T-cell (primary cell): ENCODE measurements around the gene MTMR2. TPM values are rescaled to one million over a fixed set of nuclear protein-coding genes. Genes with fewer than 3 reads are reported as not detected.

ENCODE experiments used
- ATAC-seq, 4 experiments: fragments of 200-7000 bp in 3 of 4; fragments of 150-1000 bp in 1 of 4; cut with Tn5 transposase; replicated peaks in 1 of 4; 1 replicate in 3 of 4; 2 replicates in 1 of 4; pipeline ENCODE4 v1.10.0; 2021; ENCODE audit warnings: moderate library complexity in 3 of 4, mild to moderate bottlenecking in 2 of 4, moderate number of reproducible peaks in 1 of 4
- CTCF ChIA-PET, 2 donors: fragments of 300-600 bp; sonication (Branson Sonifier 250); formaldehyde crosslinking; loops; one replicate each; lab custom pipeline; 2022; ENCODE audit warnings: antibody characterized with exemption in 2 of 2; lab: Charles Lee
- POLR2A ChIA-PET, 2 donors: fragments of 300-600 bp; sonication (Branson Sonifier 250); formaldehyde crosslinking; loops; one replicate each; lab custom pipeline; 2022; ENCODE audit warnings: antibody characterized with exemption in 2 of 2; lab: Charles Lee
- DNase-seq, 35 experiments: peaks; one replicate each; pipeline versions ENCODE4 v3.0.0 to v3.0.0-alpha.2; 2013 to 2023
- H3K27ac ChIP-seq: one replicate; pipeline ENCODE4 v1.5.1; 2013; ENCODE audit warnings: low read length
- H3K27me3 ChIP-seq, 2 experiments: replicated peaks in 1 of 2; 1 replicate in 1 of 2; 2 replicates in 1 of 2; pipeline versions ENCODE4 v1.6.1 to v1.7.0; 2013; ENCODE audit warnings: low read length in 1 of 2, mixed read lengths in 1 of 2; ENCODE audit not compliant: control insufficient read depth in 2 of 2, insufficient read depth in 2 of 2; ENCODE audit errors: extremely low read depth in 1 of 2
- H3K36me3 ChIP-seq, 2 donors: 1 replicate in 1 of 2; 2 replicates in 1 of 2; pipeline versions ENCODE4 v1.6.1 to v1.7.0; 2013; ENCODE audit warnings: low read length in 1 of 2; ENCODE audit not compliant: control insufficient read depth in 2 of 2, insufficient read depth in 1 of 2; ENCODE audit errors: extremely low read depth in 1 of 2
- H3K4me1 ChIP-seq, 2 experiments: 1 replicate in 1 of 2; 2 replicates in 1 of 2; pipeline versions ENCODE4 v1.6.1 to v1.7.0; 2013; ENCODE audit warnings: low read length in 2 of 2, mixed read lengths in 1 of 2; ENCODE audit not compliant: insufficient read depth in 2 of 2, control insufficient read depth in 1 of 2; ENCODE audit errors: extremely low read depth in 1 of 2
- H3K4me3 ChIP-seq, 2 donors: 1 replicate in 1 of 2; 2 replicates in 1 of 2; pipeline versions ENCODE4 v1.5.1 to v1.7.0; 2013; ENCODE audit warnings: mild to moderate bottlenecking in 2 of 2, low read length in 1 of 2, moderate library complexity in 1 of 2; ENCODE audit not compliant: control insufficient read depth in 1 of 2; ENCODE audit errors: extremely low read depth in 1 of 2
- H3K9me3 ChIP-seq: 2 replicates; pipeline ENCODE4 v1.7.0; 2013
- H3K27ac Mint-ChIP-seq, 2 donors: one replicate each; pipeline ENCODE4 v1.8.0; 2020 to 2021; ENCODE audit warnings: mild to moderate bottlenecking in 2 of 2, mixed read lengths in 2 of 2
- H3K27me3 Mint-ChIP-seq, 2 donors: one replicate each; pipeline ENCODE4 v1.8.0; 2021 to 2022; ENCODE audit warnings: mixed read lengths in 2 of 2
- H3K36me3 Mint-ChIP-seq: one replicate; pipeline ENCODE4 v1.8.0; 2021; ENCODE audit warnings: mixed read lengths
- H3K4me1 Mint-ChIP-seq, 3 donors: one replicate each; pipeline ENCODE4 v1.8.0; 2020 to 2022; ENCODE audit warnings: mixed read lengths in 3 of 3, mild to moderate bottlenecking in 1 of 3
- H3K4me3 Mint-ChIP-seq, 3 donors: one replicate each; pipeline ENCODE4 v1.8.0; 2020 to 2022; ENCODE audit warnings: mild to moderate bottlenecking in 3 of 3, mixed read lengths in 3 of 3, moderate library complexity in 3 of 3
- H3K9me3 Mint-ChIP-seq, 3 donors: one replicate each; pipeline ENCODE4 v1.8.0; 2020 to 2022; ENCODE audit warnings: mixed read lengths in 3 of 3
- WGBS: methylation state at CpG from one replicate; pipeline ENCODE4 v1.1.5; 2013; ENCODE audit warnings: missing lambda C conversion rate; ENCODE audit not compliant: insufficient coverage; 5-methylcytosine and 5-hydroxymethylcytosine counted together
- total RNA-seq, 35 experiments: library from RNA in 6 of 35; stranded (reverse) in 6 of 35; fragments of 120-200 nt in 1 of 35; gene quantifications; one replicate each; pipeline versions ENCODE4 v1.2.1 to v1.2.4 and lab custom pipeline; 2013 to 2026

The MTMR2 gene
- total RNA-seq, 5 donors from 2014 or later (not counting 1 experiment from before 2014, with no cell fraction given) = 11.0 to 14.6 (median 11.6) TPM

DNA sequence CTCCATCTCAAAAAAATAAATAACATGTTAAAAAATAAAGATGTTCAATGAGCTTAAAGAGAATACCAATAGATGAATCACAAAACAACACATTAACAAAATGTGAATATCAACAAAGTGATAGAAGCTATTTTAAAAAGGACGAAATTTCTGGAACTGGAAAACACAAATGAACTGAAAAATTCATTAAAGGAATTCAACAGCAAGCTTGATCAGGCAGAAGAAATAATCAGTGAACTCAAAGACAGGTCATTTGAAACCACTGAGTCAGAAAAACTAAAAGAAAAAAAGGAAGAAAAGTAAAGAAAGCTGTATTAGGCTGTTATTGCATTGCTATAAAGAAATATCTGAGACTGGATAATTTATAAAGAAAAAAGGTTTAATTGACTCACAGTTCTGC lies 7.0 kb upstream of the MTMR2 start:
- H3K9me3 Mint-ChIP-seq = peaks cover 6 to 18% (median 12%) of the 10 kb centered on the region in 3 donors
- no peak overlapping the region for H3K4me3 Mint-ChIP-seq
- H3K36me3 Mint-ChIP-seq = peaks cover 2% of the 10 kb centered on the region
- 80% methylated on average over 1 of the region's 1 CpG for WGBS
- Histone ChIP-seq H3K27ac (no peak overlapping the region), H3K36me3 (no peaks in the 10 kb centered on the region), H3K4me1 (no peaks in the 10 kb centered on the region), H3K27me3 (peaks cover 0 to 7% of the 10 kb centered on the region in 2 experiments), H3K9me3 (peaks cover 2% of the 10 kb centered on the region), H3K4me3 (no peak overlapping the region)
- H3K27me3 Mint-ChIP-seq = peaks cover 4 to 9% of the 10 kb centered on the region in 2 donors
- POLR2A ChIA-PET = no interaction called here
- CTCF ChIA-PET = no interaction called here
- ATAC-seq (no peak), DNase-seq (no peak)
- H3K27ac Mint-ChIP-seq = peak overlapping the region in 1 of 2 donors; percentile 28
- no peaks in the 10 kb centered on the region for H3K4me1 Mint-ChIP-seq

DNA sequence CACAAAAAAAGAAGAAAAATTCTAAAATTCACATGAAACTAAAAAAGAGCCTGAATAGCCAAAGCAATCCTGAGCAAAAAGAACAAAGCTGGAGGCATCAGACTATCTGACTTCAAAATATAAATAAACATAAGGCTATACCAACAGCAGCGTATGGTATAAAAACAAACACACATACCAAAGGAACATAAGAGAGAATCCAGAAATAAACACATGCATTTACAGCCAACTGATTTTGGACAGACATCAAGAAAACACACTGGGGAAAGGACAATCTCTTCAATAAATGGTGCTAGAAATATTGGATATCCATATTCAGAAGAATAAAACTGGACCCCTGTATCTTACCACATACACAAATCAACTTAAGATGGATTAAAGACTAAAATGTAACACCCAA lies 2.8 kb upstream of the MTMR2 start:
- POLR2A ChIA-PET = no interaction called here
- Mint-ChIP-seq H3K27me3 (peaks cover 4 to 9% of the 10 kb centered on the region in 2 donors), H3K9me3 (peaks cover 6 to 13% (median 8%) of the 10 kb centered on the region in 3 donors), H3K4me3 (no peak overlapping the region), H3K27ac (no peak overlapping the region), H3K4me1 (peaks cover 25 to 31% (median 28%) of the 10 kb centered on the region in 3 donors), H3K36me3 (peaks cover 2% of the 10 kb centered on the region)
- ATAC-seq (no peak), DNase-seq (no peak)
- CTCF ChIA-PET = no interaction called here
- H3K4me3 ChIP-seq = no peak overlapping the region
- WGBS = no CpG with 5 or more reads among the region's 1 CpG
- no peak overlapping the region for H3K27ac ChIP-seq
- no peaks in the 10 kb centered on the region for H3K9me3 ChIP-seq
- no peaks in the 10 kb centered on the region for H3K36me3 ChIP-seq
- peaks cover 0 to 2% of the 10 kb centered on the region in 2 experiments for H3K4me1 ChIP-seq
- peaks cover 0 to 7% of the 10 kb centered on the region in 2 experiments for H3K27me3 ChIP-seq

DNA sequence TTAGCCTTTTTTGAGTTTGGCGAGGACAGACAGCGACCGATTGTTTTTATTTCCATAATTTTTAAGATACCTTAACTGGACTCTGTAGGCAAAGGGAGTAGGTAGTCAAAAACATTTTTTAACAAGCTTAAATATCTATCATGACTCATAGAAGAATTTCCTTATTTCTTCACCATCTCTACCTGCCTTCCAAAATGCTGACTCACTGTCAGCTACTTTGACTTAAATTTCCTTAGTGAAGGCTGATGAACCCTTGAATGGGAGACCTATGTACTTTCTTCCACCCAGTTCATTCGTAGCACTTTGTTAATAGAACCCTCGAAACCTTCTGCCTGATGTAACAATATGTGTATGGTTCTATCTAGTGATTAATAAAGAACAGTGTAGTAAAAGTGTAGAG lies 1.1 kb upstream of the MTMR2 start:
- H3K27me3 Mint-ChIP-seq = peaks cover 4 to 9% of the 10 kb centered on the region in 2 donors
- no peaks in the 10 kb centered on the region for H3K9me3 ChIP-seq
- POLR2A ChIA-PET = no interaction called here
- H3K27ac ChIP-seq = no peak overlapping the region
- peaks cover 0 to under 1% (median 0%) of the 10 kb centered on the region in 3 donors for H3K9me3 Mint-ChIP-seq
- H3K4me3 Mint-ChIP-seq = peak overlapping the region; percentile 32 to 97 (median 87)
- H3K4me3 ChIP-seq = no peak overlapping the region
- H3K27ac Mint-ChIP-seq = no peak overlapping the region
- H3K36me3 ChIP-seq = no peaks in the 10 kb centered on the region
- H3K36me3 Mint-ChIP-seq = no peaks in the 10 kb centered on the region
- H3K27me3 ChIP-seq = peaks cover 0 to 7% of the 10 kb centered on the region in 2 experiments
- CTCF ChIA-PET = no interaction called here
- no peak for DNase-seq
- ATAC-seq = no peak
- no CpG with 5 or more reads among the region's 5 CpGs for WGBS
- H3K4me1 ChIP-seq = peaks cover 0 to 2% of the 10 kb centered on the region in 2 experiments
- peaks cover 25 to 34% (median 28%) of the 10 kb centered on the region in 3 donors for H3K4me1 Mint-ChIP-seq

DNA sequence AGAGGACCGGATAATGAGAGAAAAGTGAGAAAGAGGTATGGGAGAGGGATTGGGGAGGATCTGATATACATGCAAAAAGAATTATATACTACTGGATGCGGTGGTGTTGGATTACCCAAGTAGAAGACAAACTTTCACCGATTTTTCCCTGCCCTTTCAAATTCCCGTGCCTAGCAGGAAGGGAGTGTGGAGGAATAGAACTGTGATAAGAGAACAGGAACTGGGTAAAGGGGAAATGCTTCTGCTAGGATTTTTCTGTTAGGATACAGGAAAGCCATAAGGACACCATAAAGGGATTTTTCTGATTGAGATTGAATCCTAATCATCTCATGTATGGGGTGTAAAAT lies 480 bp upstream of the MTMR2 start:
- DNase-seq = no peak
- peak in 1 of 4 experiments; percentile 5 for ATAC-seq
- Histone ChIP-seq H3K4me1 (peaks cover 0 to 2% of the 10 kb centered on the region in 2 experiments), H3K27me3 (peaks cover 0 to 4% of the 10 kb centered on the region in 2 experiments), H3K27ac (peak overlapping the region; percentile 84), H3K9me3 (no peaks in the 10 kb centered on the region), H3K4me3 (peak overlapping the region; percentile 81 to 96), H3K36me3 (no peaks in the 10 kb centered on the region)
- Mint-ChIP-seq H3K36me3 (no peaks in the 10 kb centered on the region), H3K4me3 (peak overlapping the region; percentile 87 to 97 (median 92)), H3K9me3 (no peaks in the 10 kb centered on the region), H3K4me1 (peaks cover 25 to 34% (median 28%) of the 10 kb centered on the region in 3 donors), H3K27me3 (peaks cover 4 to 9% of the 10 kb centered on the region in 2 donors), H3K27ac (peak overlapping the region; percentile 88 to 98)
- ChIA-PET POLR2A (no interaction called here), CTCF (no interaction called here)
- no CpG with 5 or more reads among the region's 4 CpGs for WGBS

DNA sequence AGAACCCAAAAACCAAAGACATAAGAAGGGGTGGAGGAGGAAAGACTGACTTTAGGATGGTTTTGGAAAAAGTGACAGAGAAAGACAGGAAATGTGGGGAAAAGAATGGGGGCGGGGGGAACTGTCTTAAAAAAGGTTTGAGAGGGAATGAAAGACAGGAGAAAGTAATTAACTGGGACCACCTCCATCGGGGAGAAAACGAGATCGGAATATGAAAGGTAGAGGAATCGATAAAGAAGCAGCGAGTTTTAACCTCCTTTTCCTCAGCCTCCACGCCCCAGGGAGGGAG lies 524 bp downstream of the MTMR2 start:
- Histone ChIP-seq H3K36me3 (no peaks in the 10 kb centered on the region), H3K4me1 (peaks cover 0 to 2% of the 10 kb centered on the region in 2 experiments), H3K4me3 (peak overlapping the region; percentile 81 to 96), H3K27ac (peak overlapping the region; percentile 84), H3K27me3 (peaks cover 0 to 4% of the 10 kb centered on the region in 2 experiments), H3K9me3 (no peaks in the 10 kb centered on the region)
- peaks cover 1 to 9% of the 10 kb centered on the region in 2 donors for H3K27me3 Mint-ChIP-seq
- 0% methylated on average over 1 of the region's 7 CpGs for WGBS
- POLR2A ChIA-PET = no interaction called here
- peak; percentile 12 to 25 (median 22) for ATAC-seq
- no peaks in the 10 kb centered on the region for H3K36me3 Mint-ChIP-seq
- peaks cover 25 to 34% (median 28%) of the 10 kb centered on the region in 3 donors for H3K4me1 Mint-ChIP-seq
- no peaks in the 10 kb centered on the region for H3K9me3 Mint-ChIP-seq
- DNase-seq = no peak
- CTCF ChIA-PET = interaction anchor here in 1 of 2 donors (0.7 kb wide), 1 partner anchor 26 kb away, joined by 11 read pairs; no protein-coding TSS in a partner anchor
- H3K27ac Mint-ChIP-seq = peak overlapping the region; percentile 88 to 98
- peak overlapping the region; percentile 87 to 97 (median 92) for H3K4me3 Mint-ChIP-seq

DNA sequence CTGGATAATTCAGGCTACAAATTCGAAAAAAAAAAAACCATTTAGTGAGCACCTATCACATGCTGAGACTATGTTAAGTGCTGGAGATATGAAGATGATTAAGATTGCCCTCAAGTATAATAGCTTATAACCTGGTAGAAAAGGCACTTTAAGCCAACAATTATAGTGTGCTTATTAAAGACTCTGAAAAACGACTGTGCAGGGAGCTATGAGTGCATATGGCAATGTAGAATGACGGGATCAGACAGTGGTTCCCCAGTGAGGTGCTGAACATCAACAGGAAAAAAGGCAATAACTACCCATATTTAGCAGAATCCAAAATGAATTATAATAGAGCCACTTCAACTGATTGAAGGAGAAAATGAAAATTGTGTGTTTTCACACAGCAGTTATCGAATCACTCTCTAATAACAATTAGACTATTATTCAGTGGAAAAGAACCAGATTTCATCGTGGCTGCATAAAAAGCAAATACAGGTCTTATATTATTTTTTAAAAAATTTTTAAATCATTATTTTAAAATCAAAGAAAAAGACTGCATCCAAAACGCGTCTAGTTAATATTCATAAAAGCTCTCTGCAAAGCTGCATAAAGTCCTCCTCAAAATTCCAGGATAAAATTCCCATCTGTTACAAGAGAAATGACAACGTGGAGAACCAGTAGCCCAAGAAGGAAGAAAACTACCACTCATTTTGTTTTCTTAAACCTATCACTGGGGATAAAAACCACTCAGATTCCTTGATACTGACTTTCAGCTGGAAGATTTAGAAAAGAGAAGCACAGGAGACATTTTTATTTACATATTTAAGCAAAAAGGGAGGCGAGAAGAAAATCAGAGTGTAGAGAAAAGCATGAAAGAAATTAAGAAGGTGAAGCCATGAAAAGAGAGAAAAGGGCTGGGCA lies 1.1 kb downstream of the MTMR2 start:
- H3K4me1 ChIP-seq = peaks cover 0 to 2% of the 10 kb centered on the region in 2 experiments
- peak overlapping the region; percentile 84 for H3K27ac ChIP-seq
- Mint-ChIP-seq H3K36me3 (no peaks in the 10 kb centered on the region), H3K4me1 (peaks cover 25 to 35% (median 28%) of the 10 kb centered on the region in 3 donors), H3K27me3 (peaks cover 0 to 9% of the 10 kb centered on the region in 2 donors), H3K4me3 (peak overlapping the region; percentile 87 to 97 (median 92)), H3K27ac (peak overlapping the region; percentile 88 to 98), H3K9me3 (no peaks in the 10 kb centered on the region)
- H3K27me3 ChIP-seq = peaks cover 0 to 3% of the 10 kb centered on the region in 2 experiments
- peak in 1 of 35 experiments; percentile 8 for DNase-seq
- H3K9me3 ChIP-seq = no peaks in the 10 kb centered on the region
- H3K36me3 ChIP-seq = no peaks in the 10 kb centered on the region
- H3K4me3 ChIP-seq = peak overlapping the region; percentile 81 to 96
- ChIA-PET POLR2A (interaction anchor here (0.6 to 1.1 kb wide), 5 partner anchors 130 to 787 kb away, joined by 3 to 10 read pairs (median 4); no protein-coding TSS in a partner anchor), CTCF (interaction anchor here (0.6 to 0.7 kb wide), 4 partner anchors 25 to 688 kb away, joined by 3 to 11 read pairs (median 3); no protein-coding TSS in a partner anchor)
- no peak for ATAC-seq
- no CpG with 5 or more reads among the region's 9 CpGs for WGBS
